Smooth muscle cell (in vitro differentiated cells): Measurements from ENCODE around the gene NAALAD2. TPM values are rescaled to one million over a fixed set of nuclear protein-coding genes. Genes with fewer than 3 reads are reported as not detected.
A peak's percentile ranks its signal among the peaks of the same experiment; 100 is the strongest.

Experiments used
- DNase-seq: peaks from one replicate; lab custom pipeline; 2025; ENCODE audit not compliant: unreplicated experiment; lab: John Stamatoyannopoulos, UW
- H2AFZ ChIP-seq: fragments of 200-600 bp; sonication (generic); 2 replicates; pipeline ENCODE4 v1.6.0; 2016; ENCODE audit warnings: antibody characterized with exemption, low read depth, mild to moderate bottlenecking
- H3F3A ChIP-seq: fragments of 200-600 bp; sonication (generic); 2 replicates; pipeline ENCODE4 v1.6.0; 2017; ENCODE audit warnings: antibody characterized with exemption, low read depth
- H3K27ac ChIP-seq: fragments of 200-600 bp; sonication (generic); 2 replicates; pipeline ENCODE4 v1.5.1; 2016; ENCODE audit warnings: low read depth, mild to moderate bottlenecking
- H3K27me3 ChIP-seq: fragments of 200-600 bp; sonication (generic); 2 replicates; pipeline ENCODE4 v1.6.1; 2016; ENCODE audit warnings: low read depth, mild to moderate bottlenecking
- H3K36me3 ChIP-seq: fragments of 200-600 bp; sonication (generic); 2 replicates; pipeline ENCODE4 v1.5.1; 2016; ENCODE audit warnings: low read depth
- H3K4me1 ChIP-seq: fragments of 200-600 bp; sonication (generic); 2 replicates; pipeline ENCODE4 v1.5.1; 2016; ENCODE audit warnings: low read depth
- H3K4me2 ChIP-seq: fragments of 200-600 bp; sonication (generic); 2 replicates; pipeline ENCODE4 v1.6.0; 2016; ENCODE audit warnings: mild to moderate bottlenecking
- H3K4me3 ChIP-seq: fragments of 200-600 bp; sonication (generic); 2 replicates; pipeline ENCODE4 v1.5.1; 2016; ENCODE audit warnings: mild to moderate bottlenecking
- H3K79me2 ChIP-seq: fragments of 200-600 bp; sonication (generic); 2 replicates; pipeline ENCODE4 v1.6.0; 2016; ENCODE audit warnings: low read depth, mild to moderate bottlenecking
- H3K9ac ChIP-seq: fragments of 200-600 bp; sonication (generic); 2 replicates; pipeline ENCODE4 v1.6.0; 2016; ENCODE audit warnings: low read depth
- H3K9me3 ChIP-seq: fragments of 200-600 bp; sonication (generic); replicated peaks from 2 replicates; pipeline ENCODE4 v1.5.1; 2016; ENCODE audit warnings: low read depth
- H4K20me1 ChIP-seq: fragments of 200-600 bp; sonication (generic); 2 replicates; pipeline ENCODE4 v1.6.0; 2016; ENCODE audit warnings: low read depth
- WGBS: methylation state at CpG from one replicate; pipeline ENCODE4 v1.1.7; 2016; ENCODE audit warnings: low lambda C conversion rate; 5-methylcytosine and 5-hydroxymethylcytosine counted together
- polyA plus RNA-seq: library from polyadenylated mRNA; unstranded; fragments of >200 nt; fragmentation: Nextera tagmentation; extraction: Ambion mirVana; gene quantifications from 2 replicates; pipeline ENCODE4 v1.2.1, GENCODE V29; 2016
- total RNA-seq: library from RNA; depleted of rRNA; stranded (reverse); fragments of >200 nt; gene quantifications from 2 replicates; pipeline ENCODE4 v1.2.3, GENCODE V29; 2014
- TF ChIP-seq, protein P1 (sequence below): fragments of 200-600 bp; sonication (generic); IDR thresholded peaks from 2 replicates; pipeline ENCODE4 v1.5.1; 2017; ENCODE audit warnings: borderline replicate concordance, mild to moderate bottlenecking, antibody characterized with exemption; ENCODE audit not compliant: insufficient read depth, poor library complexity, severe bottlenecking

NAALAD2 gene
- total and polyA plus RNA-seq, 2 experiments from 2014 or later = 1.3 to 9.6 TPM

DNA sequence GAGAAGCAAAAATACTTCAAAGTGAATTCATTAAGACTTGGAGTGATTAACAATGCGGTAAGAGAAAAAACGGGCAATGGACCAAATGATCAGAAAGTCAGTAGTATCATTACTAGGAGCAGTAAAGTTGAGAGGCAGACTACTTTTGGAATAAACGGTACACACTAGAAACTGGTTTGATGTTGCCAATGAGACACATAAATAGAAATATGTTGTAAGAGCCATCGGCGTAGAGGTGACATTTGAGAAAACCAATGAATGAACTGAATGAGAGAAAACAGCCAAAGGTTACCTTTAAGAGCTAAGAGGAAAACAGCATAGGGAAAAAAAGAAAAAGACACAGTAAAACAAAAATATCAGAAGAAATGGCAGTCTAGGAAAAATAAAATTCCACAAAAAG lies 82.1 kb downstream of the NAALAD2 start:
- 98% methylated on average over 5 of the region's 5 CpGs for WGBS

DNA sequence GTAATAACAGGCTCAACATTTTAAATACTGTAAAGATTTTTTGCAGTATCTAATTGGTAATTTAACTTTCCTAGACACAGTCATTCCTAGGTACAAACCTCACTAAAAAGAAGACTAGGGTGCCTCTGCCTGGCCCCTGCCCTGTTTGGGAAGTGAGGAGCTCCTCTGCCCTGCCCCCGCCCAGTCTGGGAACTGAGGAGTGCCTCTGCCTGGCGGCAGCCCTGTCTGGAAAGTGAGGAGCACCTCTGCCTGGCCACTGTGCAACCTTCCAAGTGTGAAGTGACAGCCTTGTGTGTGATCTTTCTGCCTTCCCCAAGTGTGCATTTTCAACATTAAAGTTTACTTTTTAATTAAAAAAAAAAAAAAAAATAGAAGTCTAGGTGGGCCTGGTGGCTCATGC lies 84.1 kb downstream of the NAALAD2 start:
- 68% methylated on average over 2 of the region's 2 CpGs for WGBS
- DNase-seq = no peak

More for the DNA sequence above, 82.1 kb downstream of the NAALAD2 start:
- H3K9ac ChIP-seq = no peak overlapping the region
- TF ChIP-seq, protein P1, sequence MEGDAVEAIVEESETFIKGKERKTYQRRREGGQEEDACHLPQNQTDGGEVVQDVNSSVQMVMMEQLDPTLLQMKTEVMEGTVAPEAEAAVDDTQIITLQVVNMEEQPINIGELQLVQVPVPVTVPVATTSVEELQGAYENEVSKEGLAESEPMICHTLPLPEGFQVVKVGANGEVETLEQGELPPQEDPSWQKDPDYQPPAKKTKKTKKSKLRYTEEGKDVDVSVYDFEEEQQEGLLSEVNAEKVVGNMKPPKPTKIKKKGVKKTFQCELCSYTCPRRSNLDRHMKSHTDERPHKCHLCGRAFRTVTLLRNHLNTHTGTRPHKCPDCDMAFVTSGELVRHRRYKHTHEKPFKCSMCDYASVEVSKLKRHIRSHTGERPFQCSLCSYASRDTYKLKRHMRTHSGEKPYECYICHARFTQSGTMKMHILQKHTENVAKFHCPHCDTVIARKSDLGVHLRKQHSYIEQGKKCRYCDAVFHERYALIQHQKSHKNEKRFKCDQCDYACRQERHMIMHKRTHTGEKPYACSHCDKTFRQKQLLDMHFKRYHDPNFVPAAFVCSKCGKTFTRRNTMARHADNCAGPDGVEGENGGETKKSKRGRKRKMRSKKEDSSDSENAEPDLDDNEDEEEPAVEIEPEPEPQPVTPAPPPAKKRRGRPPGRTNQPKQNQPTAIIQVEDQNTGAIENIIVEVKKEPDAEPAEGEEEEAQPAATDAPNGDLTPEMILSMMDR = no peak
- no peak overlapping the region for H3K4me3 ChIP-seq
- H3K9me3 ChIP-seq = no peaks in the 10 kb centered on the region
- no peak overlapping the region for H2AFZ ChIP-seq
- H3K27ac ChIP-seq = no peak overlapping the region
- no peak for DNase-seq
- peaks cover 20% of the 10 kb centered on the region for H3K36me3 ChIP-seq
- H4K20me1 ChIP-seq = peaks cover 98% of the 10 kb centered on the region
- H3K27me3 ChIP-seq = no peaks in the 10 kb centered on the region
- H3K4me2 ChIP-seq = no peak overlapping the region
- peaks cover 100% of the 10 kb centered on the region for H3K79me2 ChIP-seq
- H3K4me1 ChIP-seq = peaks cover 21% of the 10 kb centered on the region
- no peaks in the 10 kb centered on the region for H3F3A ChIP-seq

DNA sequence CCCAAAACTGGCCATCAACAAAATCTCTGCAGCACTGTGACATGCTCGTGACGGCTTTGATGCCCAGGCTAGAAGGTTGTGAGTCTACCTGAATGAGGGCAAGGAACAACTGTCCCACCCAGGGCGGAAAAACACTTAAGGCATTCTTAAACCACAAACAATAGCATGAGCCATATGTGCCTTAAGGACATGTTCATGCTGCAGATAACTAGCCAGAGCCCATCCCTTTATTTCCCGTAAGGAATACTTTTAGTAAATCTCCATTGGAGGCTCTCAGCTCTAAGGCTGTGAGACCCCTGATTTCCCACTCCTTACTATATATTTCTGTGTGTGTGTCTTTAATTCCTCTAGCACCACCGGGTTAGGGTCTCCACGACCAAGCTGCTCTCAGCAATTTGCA lies 85.0 kb downstream of the NAALAD2 start:
- no peaks in the 10 kb centered on the region for H3F3A ChIP-seq
- H3K4me1 ChIP-seq = peaks cover 27% of the 10 kb centered on the region
- peak overlapping the region; percentile 16 for H3K27ac ChIP-seq
- no peak overlapping the region for H3K9ac ChIP-seq
- H2AFZ ChIP-seq = no peak overlapping the region
- WGBS = 97% methylated on average over 6 of the region's 6 CpGs
- DNase-seq = no peak
- H3K79me2 ChIP-seq = peaks cover 88% of the 10 kb centered on the region
- no peaks in the 10 kb centered on the region for H3K27me3 ChIP-seq
- H4K20me1 ChIP-seq = peaks cover 79% of the 10 kb centered on the region
- no peak overlapping the region for H3K4me2 ChIP-seq
- H3K4me3 ChIP-seq = no peak overlapping the region
- no peaks in the 10 kb centered on the region for H3K9me3 ChIP-seq
- peaks cover 3% of the 10 kb centered on the region for H3K36me3 ChIP-seq
- TF ChIP-seq, protein P1 = no peak

More for the DNA sequence above, 84.1 kb downstream of the NAALAD2 start:
- TF ChIP-seq, protein P1 = no peak
- Histone ChIP-seq H4K20me1 (peaks cover 86% of the 10 kb centered on the region), H3K9ac (no peak overlapping the region), H3K36me3 (peaks cover 6% of the 10 kb centered on the region), H3K4me1 (peaks cover 27% of the 10 kb centered on the region), H3F3A (no peaks in the 10 kb centered on the region), H3K27me3 (no peaks in the 10 kb centered on the region), H3K27ac (no peak overlapping the region), H3K4me3 (no peak overlapping the region), H2AFZ (no peak overlapping the region), H3K9me3 (no peaks in the 10 kb centered on the region), H3K79me2 (peaks cover 92% of the 10 kb centered on the region), H3K4me2 (no peak overlapping the region)

DNA sequence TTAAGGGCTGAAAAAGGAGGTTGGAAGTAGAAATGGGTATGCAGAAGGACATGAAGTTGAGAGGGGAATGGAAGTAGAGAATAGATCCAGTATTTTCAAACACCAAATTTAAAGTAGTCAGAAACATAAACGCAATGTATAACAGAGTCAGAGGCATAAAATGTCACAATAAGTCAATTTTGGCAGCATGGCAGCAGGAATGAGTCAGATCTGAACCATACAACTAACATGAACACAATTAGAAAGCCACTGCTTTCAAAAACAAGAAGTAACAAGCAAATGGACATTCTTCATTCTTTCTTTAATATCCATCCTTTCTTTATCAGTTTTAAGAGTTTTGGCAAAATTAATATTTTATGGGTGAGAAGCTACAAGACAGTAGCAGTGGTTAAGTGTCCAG lies 85.9 kb downstream of the NAALAD2 start:
- Histone ChIP-seq H3K9ac (no peak overlapping the region), H3K4me3 (peak overlapping the region; percentile 76), H3K79me2 (peaks cover 81% of the 10 kb centered on the region), H3K4me2 (peak overlapping the region; percentile 96), H3K27ac (peak overlapping the region; percentile 16), H3F3A (no peaks in the 10 kb centered on the region), H3K36me3 (peaks cover 3% of the 10 kb centered on the region), H3K9me3 (no peaks in the 10 kb centered on the region), H4K20me1 (peaks cover 70% of the 10 kb centered on the region), H2AFZ (no peak overlapping the region), H3K27me3 (no peaks in the 10 kb centered on the region), H3K4me1 (peaks cover 27% of the 10 kb centered on the region)
- 90% methylated on average over 1 of the region's 1 CpG for WGBS
- no peak for DNase-seq
- TF ChIP-seq, protein P1 = no peak
